Measurements from ENCODE around the gene HMGCL.
"Not testable (repeated sequence)": the region's sequence is repeated elsewhere in the genome, so short reads cannot be mapped to it uniquely, and the experiment has no call there.

Gene HMGCL

GRCh38 chr1:23825762-23826522, 713 bp upstream of the HMGCL start:
- no peak for DNase-seq

- no peak for DNase-seq
Observed at GRCh38 chr1:23824711-23825075, 536 bp downstream of the HMGCL start.

- DNase-seq: no peak
Observed at GRCh38 chr1:23823767-23824166, 1.5 kb downstream of the HMGCL start.

GRCh38 chr1:23817633-23818032, 7.6 kb downstream of the HMGCL start:
- no peak for DNase-seq

GRCh38 chr1:23816906-23817305, 8.3 kb downstream of the HMGCL start:
- DNase-seq: no peak

GRCh38 chr1:23816361-23816760, 8.9 kb downstream of the HMGCL start:
- no peak for DNase-seq

GRCh38 chr1:23814016-23814415, 11.2 kb downstream of the HMGCL start:
- no peak for DNase-seq

- no peak for DNase-seq
Observed at GRCh38 chr1:23810818-23811540, 14.2 kb downstream of the HMGCL start.

GRCh38 chr1:23809751-23810171, 15.5 kb downstream of the HMGCL start:
- peak; percentile 70 for DNase-seq

- DNase-seq: no peak
Observed at GRCh38 chr1:23807453-23807852, 17.8 kb downstream of the HMGCL start.

- DNase-seq: no peak
Observed at GRCh38 chr1:23806280-23806679, 18.9 kb downstream of the HMGCL start.

GRCh38 chr1:23805025-23805424, 20.2 kb downstream of the HMGCL start:
- DNase-seq: no peak

GRCh38 chr1:23804183-23804835, 20.9 kb downstream of the HMGCL start:
- DNase-seq: no peak

- no peak for DNase-seq
Observed at GRCh38 chr1:23803674-23804073, 21.6 kb downstream of the HMGCL start.

- DNase-seq: not testable (repeated sequence)
Observed at GRCh38 chr1:23802809-23803342, 22.4 kb downstream of the HMGCL start.

GRCh38 chr1:23801876-23802275, 23.4 kb downstream of the HMGCL start:
- DNase-seq: no peak

GRCh38 chr1:23801338-23801748, 23.9 kb downstream of the HMGCL start:
- no peak for DNase-seq

GRCh38 chr1:23800400-23801337, 24.6 kb downstream of the HMGCL start, which contains the start of gene GALE:
Gene GALE, minus strand, starts transcription at chr1:23800754. Its CDS starts 1,747 bp downstream, at chr1:23799007.
- peak; percentile 94 for DNase-seq

GRCh38 chr1:23799570-23800399, 25.4 kb downstream of the HMGCL start:
- no peak for DNase-seq

GRCh38 chr1:23799255-23799569, 26.0 kb downstream of the HMGCL start:
- DNase-seq: no peak

GRCh38 chr1:23798662-23799142, 26.5 kb downstream of the HMGCL start:
- no peak for DNase-seq
